GM18508 (cell line): ENCODE results near the gene FTO.
"Not testable (repeated sequence)": the region's sequence is repeated elsewhere in the genome, so short reads cannot be mapped to it uniquely, and the experiment has no call there.

ENCODE experiments used
- ATAC-seq: cut with Tn5 transposase; IDR thresholded peaks from one replicate; pipeline ENCODE4 v1.9.1; 2021; ENCODE audit warnings: moderate number of reproducible peaks; ENCODE audit not compliant: insufficient read depth, unreplicated experiment

FTO gene

GRCh38 chr16:53703590-53704444, at the start of gene FTO, which contains the start of gene RPGRIP1L:
TSS of gene FTO (plus strand) at chr16:53704156.
TSS of gene RPGRIP1L (minus strand) at chr16:53703859. CDS start at chr16:53700723, 3,136 bp downstream.
- peak; percentile 97 for ATAC-seq

GRCh38 chr16:53654946-53655345, 49.0 kb upstream of the FTO start:
- ATAC-seq: no peak

GRCh38 chr16:53662072-53662471, 41.9 kb upstream of the FTO start:
- ATAC-seq: no peak

GRCh38 chr16:53664724-53665345, 39.1 kb upstream of the FTO start:
- peak; percentile 84 for ATAC-seq

- ATAC-seq: no peak
These were observed 37.1 kb upstream of the FTO start for GRCh38 chr16:53666786-53667415.

GRCh38 chr16:53668869-53669268, 35.1 kb upstream of the FTO start:
- ATAC-seq: no peak

- no peak for ATAC-seq
These were observed 31.5 kb upstream of the FTO start for GRCh38 chr16:53672461-53672860.

GRCh38 chr16:53673189-53673588, 30.8 kb upstream of the FTO start:
- ATAC-seq: no peak

GRCh38 chr16:53678155-53678554, 25.8 kb upstream of the FTO start:
- ATAC-seq: no peak

GRCh38 chr16:53678756-53679343, 25.1 kb upstream of the FTO start:
- no peak for ATAC-seq

GRCh38 chr16:53680756-53681155, 23.2 kb upstream of the FTO start:
- no peak for ATAC-seq

GRCh38 chr16:53681354-53681753, 22.6 kb upstream of the FTO start:
- ATAC-seq: no peak

GRCh38 chr16:53685334-53685733, 18.6 kb upstream of the FTO start:
- ATAC-seq: not testable (repeated sequence)

GRCh38 chr16:53686710-53687109, 17.2 kb upstream of the FTO start:
- no peak for ATAC-seq

- ATAC-seq: no peak
These were observed 14.3 kb upstream of the FTO start for GRCh38 chr16:53689636-53690035.

- no peak for ATAC-seq
These were observed 13.2 kb upstream of the FTO start for GRCh38 chr16:53690771-53691170.

- ATAC-seq: no peak
These were observed 11.8 kb upstream of the FTO start for GRCh38 chr16:53692146-53692545.

GRCh38 chr16:53693320-53693719, 10.6 kb upstream of the FTO start:
- no peak for ATAC-seq

GRCh38 chr16:53695070-53695469, 8.9 kb upstream of the FTO start:
- ATAC-seq: no peak

- ATAC-seq: not testable (repeated sequence)
These were observed 5.7 kb upstream of the FTO start for GRCh38 chr16:53698271-53698670.

GRCh38 chr16:53704445-53704813, 473 bp downstream of the FTO start:
- no peak for ATAC-seq
